COR-L47 (cell line): Measurements from ENCODE around the gene RIOK3.

Experiments used
- DNase-seq: peaks from one replicate; lab custom pipeline; 2025; lab: John Stamatoyannopoulos, UW

RIOK3 gene

DNA sequence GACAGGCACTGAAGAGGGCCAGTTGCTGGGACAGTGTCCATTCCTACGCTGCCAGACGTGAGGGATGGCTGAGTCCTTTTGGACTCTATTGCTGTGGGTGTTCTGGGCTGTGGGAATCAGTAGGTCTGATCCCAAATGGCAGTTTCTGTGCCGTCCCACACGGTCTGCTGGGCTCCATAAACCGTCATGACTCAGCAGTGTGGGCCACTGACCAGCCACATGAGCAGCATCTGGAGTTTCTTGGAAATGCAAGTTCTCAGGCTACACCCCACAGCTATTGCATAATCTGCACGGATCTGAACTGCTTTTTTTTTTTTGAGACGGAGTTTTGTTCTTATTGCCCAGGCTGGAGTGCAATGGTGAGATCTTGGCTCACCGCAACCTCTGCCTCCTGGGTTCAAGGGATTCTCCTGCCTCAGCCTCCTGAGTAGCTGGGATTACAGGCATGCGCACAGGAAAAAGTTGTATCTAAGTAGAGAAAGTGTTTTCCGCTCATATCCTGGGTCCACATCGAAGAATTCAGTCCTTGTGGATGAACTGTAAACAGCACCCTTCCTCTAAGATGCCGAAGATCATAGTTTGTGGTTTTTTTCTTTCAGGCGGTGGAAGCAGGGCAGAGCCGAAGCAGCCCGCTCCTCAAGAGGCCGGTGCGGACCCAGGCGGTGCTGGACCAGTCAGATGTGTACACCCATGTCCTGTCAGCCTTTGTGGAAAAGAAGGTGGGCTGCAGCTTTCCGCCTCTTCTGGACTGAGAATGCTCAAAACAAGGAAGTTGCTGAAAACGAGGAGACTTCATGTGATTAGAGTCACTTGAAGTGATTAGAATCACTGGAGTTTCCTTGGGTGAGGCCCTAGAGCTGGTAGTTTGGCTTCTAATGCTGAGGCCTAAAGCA lies 75.7 kb downstream of the RIOK3 start:
- DNase-seq, result no peak

DNA sequence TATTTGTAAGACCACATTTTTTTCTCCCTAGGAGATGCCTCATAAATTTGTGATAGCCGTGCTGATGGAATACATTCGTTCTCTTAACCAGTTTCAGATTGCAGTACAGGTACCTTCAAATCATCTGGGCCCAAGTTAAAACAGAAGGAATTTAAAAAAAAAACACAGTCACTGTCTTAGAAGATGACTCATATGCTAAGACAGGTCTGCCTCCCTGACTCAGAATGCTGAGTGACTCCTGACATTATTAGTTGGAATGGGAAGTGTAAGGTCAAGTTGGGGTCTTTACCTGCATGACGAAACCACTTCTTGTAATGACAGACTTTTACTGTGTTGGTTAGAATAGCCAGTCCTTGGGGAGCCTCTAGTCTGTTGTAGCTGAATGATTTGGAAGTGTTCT lies 76.5 kb downstream of the RIOK3 start:
- DNase-seq, result no peak

- no peak for DNase-seq
Measured at GRCh38 chr18:23530195-23530594, 77.1 kb downstream of the RIOK3 start.

- DNase-seq, result no peak
Measured at GRCh38 chr18:23531912-23532311, 78.8 kb downstream of the RIOK3 start.
